Stomach (tissue), 4 donors: ENCODE data around the gene TMEM182.

ENCODE experiments used
- POLR2A ChIP-seq, 4 donors: fragments of 450-650 bp; IDR thresholded peaks; one replicate each; pipeline ENCODE4 v1.6.1; 2016; ENCODE audit warnings: antibody characterized with exemption in 4 of 4, control low read depth in 2 of 4, mild to moderate bottlenecking in 1 of 4, moderate library complexity in 1 of 4
- TF ChIP-seq, protein P1 (sequence below), 7 experiments: fragments of 450-650 bp in 4 of 7; fragments of 200-600 bp in 3 of 7; sonication (generic) in 3 of 7; IDR thresholded peaks; one replicate each; pipeline ENCODE4 v1.5.1; 2016 to 2019; ENCODE audit warnings: antibody characterized with exemption in 7 of 7, control low read depth in 2 of 7, mild to moderate bottlenecking in 1 of 7

DNA sequence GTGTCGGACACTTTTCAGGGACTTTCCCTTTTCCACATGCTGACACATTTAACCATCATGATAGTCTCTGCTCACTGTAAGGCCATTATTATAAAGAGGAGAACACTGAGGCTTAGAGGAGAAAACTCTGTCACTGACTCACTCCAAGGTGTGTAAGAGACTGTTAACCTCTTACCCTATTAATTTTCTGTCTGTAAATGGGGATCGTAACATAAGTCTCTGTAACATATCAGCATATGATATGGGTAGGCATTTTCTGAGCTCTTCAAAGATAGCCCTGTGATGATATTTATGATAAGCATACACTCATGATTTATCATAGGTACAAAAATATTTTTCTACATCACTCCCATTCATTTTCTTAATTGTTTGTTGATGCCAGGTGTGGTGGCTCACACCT, 36.4 kb downstream of the TMEM182 start:
- TF ChIP-seq, protein P1, sequence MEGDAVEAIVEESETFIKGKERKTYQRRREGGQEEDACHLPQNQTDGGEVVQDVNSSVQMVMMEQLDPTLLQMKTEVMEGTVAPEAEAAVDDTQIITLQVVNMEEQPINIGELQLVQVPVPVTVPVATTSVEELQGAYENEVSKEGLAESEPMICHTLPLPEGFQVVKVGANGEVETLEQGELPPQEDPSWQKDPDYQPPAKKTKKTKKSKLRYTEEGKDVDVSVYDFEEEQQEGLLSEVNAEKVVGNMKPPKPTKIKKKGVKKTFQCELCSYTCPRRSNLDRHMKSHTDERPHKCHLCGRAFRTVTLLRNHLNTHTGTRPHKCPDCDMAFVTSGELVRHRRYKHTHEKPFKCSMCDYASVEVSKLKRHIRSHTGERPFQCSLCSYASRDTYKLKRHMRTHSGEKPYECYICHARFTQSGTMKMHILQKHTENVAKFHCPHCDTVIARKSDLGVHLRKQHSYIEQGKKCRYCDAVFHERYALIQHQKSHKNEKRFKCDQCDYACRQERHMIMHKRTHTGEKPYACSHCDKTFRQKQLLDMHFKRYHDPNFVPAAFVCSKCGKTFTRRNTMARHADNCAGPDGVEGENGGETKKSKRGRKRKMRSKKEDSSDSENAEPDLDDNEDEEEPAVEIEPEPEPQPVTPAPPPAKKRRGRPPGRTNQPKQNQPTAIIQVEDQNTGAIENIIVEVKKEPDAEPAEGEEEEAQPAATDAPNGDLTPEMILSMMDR (IDR thresholded peaks at IDR 0.05), result no peak
- no peak for TF ChIP-seq POLR2A (IDR thresholded peaks at IDR 0.05)
